Measurements from ENCODE around the gene CPOX.
"Not testable (repeated sequence)": the region's sequence is repeated elsewhere in the genome, so short reads cannot be mapped to it uniquely, and the experiment has no call there.

The CPOX gene

DNA sequence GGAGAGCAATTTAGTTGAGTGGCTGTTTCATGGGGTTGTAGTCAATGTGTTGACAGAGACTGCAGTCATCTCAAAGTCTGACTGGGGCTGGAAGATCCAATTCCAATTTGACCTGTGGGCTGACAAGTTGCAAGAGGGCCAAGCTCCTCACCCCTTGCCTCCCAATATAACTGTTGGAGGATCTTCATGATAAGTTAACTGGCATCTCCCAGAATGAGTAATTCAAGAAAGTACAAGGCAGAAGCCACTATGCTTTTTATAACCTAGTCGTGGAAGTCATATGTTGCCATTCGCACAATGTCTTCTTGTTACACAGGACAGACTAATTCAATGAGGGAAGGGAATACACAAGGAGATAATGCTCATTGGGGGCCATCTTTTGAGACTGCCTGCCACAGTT is 32.5 kb downstream of the CPOX start:
- no peak for DNase-seq

DNA sequence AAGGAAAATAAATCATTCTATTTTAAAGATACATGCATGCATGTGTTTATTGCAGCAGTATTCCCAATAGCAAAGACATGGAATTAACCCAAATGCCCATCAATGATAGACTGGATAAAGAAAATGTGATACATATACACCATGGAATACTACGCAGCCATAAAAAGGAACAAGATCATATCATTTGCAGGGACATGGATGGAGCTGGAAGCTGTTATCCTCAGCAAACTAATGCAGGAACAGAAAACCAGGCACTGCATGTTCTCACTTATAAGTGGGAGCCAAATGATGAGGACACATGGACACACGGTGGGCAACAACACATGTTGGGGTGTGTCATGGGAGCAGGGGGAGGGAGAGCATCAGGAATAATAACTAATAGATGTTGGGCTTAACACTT is 33.6 kb downstream of the CPOX start:
- not testable (repeated sequence) for DNase-seq

DNA sequence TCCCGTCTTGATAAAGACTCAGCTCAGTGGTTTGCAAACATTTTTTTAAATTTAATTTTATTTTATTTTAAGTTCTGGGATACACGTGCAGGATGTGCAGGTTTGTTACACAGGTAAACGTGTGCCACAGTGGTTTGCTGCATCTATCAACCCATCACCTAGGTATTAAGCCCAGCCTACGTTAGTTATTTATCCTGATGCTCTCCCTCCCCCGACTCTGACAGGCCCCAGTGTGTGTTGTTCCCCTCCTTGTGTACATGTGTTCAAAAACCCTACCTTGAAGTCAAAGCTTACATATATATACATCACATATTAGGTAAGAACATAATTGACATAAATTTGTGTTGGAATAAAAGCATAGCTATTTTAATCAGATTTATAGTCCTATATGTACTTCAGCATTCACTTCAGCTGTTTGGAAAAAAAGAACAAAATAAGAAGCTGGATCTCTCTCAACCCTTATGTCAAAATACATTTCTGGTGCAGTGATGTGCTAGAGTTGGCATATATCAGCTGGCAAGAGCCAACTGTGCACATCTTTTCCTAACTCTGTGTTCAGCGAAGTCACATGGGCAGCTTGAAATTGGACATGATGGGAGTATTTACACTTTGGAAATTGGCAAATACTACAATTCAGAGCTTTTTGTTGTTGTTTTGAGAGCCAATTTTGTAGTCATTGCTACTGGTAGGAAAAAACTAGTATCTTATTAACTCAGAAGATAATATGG is 35.1 kb downstream of the CPOX start:
- DNase-seq: no peak

DNA sequence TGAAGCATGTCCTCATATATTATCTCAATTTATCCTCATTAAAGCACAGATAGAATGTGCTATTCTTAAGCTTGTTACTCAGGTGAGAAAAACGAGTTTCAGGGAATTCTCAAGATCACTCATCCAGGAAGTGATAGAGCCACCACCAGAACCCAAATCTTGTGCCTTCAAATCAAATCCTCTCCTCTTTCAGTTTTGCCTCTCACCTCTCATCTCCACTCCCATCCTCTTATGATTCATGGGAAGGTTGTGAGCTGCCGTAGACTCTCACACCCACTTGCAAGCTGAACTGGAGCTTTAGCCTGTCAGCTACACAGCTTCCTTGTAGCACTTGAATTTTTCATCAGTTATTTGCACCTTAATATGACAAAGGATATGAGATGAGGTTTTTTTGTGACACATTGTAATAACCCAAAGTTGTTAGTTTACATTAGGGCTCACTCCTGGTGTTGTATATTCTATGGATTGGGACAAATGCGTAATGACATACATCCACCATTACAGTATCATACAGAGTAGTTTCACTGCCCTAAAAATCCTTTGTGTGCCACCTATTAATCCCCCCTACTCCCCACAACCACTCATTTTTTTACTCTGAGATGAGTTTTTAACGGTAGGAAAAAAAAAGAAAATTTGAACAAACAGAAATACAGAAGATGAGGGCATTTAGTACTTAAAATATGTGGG is 35.9 kb downstream of the CPOX start:
- no peak for DNase-seq

DNA sequence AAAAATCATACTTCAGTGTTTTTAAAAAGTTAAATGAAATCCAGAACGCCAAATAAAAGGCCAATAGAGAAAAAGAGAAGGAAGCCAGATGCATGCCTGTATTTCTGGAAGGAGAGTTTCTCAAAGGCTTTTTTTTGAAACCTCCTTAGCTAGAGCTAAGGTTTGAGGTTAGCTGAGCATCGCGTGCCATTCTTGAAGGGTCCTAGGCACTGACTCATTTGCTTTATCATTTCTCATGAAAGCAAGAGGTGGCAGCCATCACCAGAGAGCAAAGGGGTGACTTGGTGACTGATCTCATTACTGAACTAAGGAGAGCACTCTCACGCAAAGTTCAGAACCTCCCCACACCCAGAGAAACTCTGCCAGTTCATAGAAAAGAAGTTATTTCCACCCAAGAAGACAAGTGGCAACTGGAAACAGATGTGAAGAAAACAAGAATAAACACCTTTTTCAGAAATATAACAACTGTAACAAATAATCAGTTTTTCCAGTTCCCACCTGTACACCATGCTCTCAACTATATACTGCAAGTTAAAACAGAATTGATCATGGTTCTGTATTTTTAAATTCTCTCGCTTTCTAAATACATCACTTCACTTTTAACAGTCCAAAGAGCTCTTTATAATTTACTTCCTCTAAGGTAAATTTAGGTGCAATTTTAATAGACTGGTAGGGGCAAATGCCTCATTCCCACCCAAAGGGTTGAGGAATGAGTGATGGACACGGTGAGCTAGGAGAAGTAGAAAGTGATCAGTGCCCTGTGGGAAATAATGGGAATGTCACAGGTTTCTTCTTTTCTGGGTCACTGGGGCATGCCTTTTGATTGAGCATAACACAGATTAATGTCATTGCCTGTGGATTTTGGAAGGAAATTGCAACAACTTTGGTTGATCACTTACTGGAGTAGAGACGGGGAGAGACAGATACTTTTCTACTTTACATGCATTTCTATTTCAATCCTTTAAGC is 37.0 kb downstream of the CPOX start:
- DNase-seq: no peak

DNA sequence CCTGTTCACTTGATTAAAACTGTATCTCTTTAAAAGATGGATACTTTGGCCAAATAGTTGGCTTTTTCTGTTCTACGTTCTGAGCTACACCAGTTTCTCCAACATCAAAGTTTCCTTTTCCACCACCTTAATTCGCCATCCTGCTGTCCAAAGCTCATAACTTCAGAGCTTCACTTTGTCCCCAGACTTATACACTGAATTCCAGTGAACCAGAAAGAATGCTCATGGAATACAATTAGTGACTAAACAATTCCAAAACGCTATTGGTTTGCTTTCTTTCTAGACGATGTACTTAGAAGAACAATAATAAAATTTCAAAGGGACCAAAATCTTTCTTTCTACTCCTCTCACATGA is 38.4 kb downstream of the CPOX start:
- no peak for DNase-seq

DNA sequence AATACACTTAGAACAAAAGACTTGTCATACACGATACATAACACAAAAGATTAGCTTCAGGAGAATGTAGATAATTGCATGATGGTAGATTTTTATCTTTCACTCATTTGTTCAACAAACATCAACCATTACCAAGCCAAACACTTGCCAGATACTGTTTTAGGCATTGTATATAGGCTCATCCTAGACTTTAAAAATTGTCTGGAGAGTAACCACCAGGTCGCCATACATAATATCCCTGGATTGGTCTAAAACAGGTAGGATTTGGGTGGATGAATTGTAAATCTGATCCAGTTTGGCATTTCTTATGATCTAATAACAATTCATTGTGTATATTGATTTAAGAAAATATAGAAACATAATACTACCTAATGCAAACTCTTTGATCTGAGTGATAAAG is 38.8 kb downstream of the CPOX start:
- no peak for DNase-seq

DNA sequence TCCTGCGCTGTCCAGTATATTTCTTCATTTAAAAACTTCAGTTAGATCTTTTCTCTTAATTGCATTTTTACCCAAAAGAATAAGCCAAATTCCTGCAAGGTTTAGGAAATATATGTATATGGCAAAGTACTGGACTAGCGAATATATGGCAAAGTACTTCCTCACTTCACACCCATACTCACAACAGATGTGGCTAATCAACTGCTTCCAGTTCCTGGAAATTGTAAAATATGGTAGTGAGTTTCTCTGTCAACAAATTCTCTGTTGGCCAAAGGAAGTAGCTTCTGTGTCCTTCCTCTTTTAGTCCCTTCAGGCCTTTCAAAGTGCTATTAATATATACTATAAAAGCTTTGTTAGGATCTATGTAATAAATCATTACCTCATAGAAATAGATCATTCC is 39.7 kb downstream of the CPOX start:
- DNase-seq: no peak

DNA sequence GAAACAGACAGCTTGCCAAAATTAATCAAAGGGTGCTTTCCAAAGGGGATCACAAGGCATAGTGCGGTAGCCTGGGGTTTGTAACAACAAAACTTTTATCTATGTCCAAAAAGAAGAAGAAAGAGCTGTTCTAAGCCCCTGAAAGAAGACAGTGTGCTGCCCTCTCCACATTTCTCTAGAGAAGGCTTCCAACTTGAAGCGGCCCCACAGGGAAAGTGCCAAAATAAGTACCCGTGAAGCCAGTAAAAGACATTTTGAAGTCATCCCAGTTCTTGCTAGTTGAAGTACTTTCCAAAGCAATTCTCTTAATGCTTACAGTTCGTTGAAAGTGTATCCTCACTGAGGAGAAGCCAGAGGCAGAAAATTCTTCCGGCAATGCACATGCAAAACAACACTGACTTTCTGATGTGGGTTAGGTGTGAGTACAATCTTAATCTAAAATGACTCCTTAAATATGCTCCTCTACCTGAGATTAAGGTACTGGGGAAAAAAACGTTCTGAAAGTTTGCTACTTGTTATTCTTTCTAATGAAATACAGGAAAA is 40.3 kb downstream of the CPOX start:
- DNase-seq: no peak

DNA sequence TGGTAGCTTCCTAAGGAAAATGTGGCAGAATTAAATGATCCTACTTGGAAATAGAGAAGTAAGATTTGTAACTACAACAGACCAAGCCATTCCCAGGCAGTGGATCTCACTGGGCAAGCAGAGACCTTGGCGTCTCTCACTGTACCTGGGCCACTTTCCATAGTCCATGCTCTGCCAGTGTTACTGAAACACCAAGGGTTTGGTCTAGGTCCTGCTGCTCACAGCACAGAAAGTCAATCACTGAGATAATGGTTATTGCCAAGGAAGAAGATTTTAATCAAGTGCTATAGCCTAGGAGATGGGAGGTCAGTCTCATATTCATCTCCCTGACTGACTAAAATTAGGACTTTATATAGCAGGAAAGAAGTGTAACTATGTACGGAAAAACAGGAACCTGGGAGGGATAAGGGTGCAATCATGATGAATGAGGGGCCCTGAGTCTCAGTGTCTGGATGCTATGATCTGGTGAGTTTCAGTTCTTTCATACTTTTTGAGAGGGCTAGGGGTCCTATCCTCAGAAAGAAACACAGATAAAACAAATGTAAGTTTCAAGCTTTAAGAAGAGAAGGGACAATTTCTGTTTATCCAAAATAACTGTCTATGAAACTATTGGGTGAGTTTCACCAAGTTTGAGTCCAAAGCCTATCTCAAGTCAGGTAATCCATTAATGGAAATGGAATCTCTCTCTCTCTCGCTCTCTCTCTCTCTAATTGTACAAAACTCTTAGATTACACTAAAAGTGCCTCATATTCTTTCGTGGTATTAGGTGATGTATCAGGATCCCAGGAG is 41.0 kb downstream of the CPOX start:
- no peak for DNase-seq

DNA sequence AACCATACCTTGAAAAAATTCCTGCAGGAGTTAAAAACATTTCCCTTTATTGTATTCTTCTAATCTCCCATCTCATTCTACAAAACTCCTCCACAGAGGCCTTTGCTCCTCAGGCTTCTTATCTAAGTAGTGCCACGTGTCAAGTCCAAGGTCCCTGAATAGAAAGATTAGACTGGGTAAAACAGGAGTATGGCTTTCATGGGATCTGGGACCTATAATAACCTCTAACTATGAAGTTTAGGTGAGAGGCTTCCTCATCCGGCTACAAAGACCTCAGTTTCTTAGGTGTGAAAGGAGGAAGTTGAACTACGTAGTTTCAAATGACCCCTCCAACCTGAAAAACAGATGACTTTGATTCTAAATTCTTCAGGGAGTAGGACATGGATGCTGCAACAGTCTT is 41.7 kb downstream of the CPOX start:
- DNase-seq: no peak

DNA sequence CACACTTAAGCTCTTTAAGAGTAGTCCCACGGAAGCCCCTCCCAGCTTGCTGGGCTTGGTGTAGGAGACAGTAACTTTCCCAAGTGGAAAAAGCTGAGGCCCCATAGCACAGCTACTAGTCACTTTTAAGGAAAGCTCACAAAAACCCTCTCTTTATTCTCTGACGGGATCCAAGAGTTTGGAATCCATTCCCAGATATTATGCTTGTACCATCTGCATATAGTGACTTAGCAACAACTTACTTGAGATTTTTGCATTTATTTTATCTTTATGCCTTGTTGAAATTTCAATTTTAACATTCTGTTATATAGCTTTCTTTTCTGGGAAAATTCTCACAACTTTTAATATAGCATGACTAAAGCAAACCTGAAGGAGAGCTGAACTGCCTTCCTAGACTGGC is 42.2 kb downstream of the CPOX start:
- DNase-seq: no peak

DNA sequence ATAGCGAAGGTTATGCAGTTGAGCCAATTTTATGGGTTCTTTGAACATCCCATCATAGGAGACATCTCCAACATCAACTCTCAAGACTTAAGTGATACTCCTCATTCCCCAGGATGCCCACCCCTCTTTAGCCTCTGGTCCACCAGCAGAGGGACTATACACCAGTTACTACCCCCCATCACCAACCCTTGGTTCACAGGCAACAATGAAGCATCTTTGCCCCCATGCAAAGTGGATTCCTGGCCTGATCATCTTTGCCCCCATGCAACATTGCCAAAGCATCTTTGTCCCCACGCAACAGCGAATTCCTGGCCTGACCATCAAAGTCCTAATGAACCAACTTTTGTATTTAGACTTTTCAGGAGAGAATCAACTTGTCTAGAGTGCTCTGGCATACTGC is 42.6 kb downstream of the CPOX start:
- no peak for DNase-seq

DNA sequence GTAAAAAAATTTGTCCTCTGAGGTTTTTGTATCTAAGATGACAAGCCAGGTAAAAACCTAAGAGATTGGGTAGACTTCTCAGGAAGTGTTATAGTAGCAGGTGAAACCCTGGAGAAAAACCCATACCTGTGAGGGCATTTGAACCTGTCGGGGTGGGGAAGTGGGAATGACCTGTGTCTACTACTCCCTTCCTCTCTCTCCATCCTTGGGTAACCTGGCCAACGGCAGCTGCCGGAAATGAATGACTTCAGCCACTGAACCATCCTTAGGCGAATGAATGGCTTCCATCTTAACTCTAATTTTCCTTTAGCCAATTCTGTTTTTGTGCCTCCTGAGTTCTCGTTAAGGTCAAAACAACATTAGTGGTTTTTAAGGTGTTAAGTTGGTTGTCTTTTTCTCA is 44.9 kb downstream of the CPOX start:
- DNase-seq: no peak

DNA sequence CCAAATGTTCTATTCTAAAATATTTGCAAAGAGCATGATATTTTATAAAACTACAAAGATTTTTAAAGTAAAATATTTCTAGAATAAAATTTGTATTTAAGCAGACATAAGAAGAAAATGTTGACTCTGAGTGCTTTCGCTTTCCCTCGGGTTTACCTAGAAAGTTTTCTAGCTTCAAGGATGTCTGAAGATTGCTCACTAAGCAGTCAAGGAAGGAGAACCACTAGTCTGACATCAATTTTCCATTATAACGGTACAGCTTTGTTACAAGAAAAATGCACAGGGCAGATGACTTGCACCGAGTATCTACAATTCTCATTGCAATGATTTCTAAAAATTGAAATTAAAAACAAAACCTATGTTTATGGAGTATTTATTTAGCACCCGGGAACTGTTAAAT is 47.5 kb downstream of the CPOX start:
- DNase-seq: no peak

DNA sequence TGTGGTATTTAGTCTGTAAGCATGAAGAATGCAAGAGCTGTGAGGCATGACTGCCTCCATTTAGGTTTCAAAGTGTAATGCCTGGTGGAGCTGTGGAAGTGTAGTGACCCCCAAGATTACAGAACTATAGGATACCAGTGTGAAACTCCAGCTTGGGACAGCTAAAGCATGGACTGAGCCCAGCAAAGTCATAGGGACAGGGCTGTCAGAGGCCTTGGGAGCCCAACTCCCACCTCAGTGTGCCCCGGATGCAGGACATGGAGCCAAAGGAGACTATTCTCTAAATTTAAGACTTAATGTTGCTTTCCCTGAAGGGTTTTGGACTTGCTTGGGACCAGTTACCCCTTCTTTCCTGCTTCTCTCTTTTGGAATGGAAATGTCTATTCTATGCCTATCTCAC is 50.8 kb downstream of the CPOX start:
- no peak for DNase-seq

DNA sequence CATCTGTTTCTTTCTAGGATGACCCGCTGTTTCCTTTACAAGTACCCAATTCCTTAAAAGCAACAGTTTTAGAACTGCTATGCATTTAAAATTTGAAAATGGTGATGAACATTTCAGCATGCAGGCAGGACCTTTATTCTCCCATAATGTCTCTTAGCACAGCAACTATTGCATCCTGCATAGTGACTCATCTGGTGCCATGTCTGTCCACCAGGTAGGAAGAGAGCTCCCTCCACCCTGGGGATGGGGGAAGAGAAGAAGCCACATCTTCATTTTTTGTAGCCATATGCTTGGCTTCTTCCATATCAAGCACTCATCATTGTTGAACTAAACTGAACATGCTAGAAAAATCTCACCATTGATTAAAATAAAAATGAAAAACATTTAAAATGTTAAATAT is 51.7 kb downstream of the CPOX start:
- DNase-seq: no peak

DNA sequence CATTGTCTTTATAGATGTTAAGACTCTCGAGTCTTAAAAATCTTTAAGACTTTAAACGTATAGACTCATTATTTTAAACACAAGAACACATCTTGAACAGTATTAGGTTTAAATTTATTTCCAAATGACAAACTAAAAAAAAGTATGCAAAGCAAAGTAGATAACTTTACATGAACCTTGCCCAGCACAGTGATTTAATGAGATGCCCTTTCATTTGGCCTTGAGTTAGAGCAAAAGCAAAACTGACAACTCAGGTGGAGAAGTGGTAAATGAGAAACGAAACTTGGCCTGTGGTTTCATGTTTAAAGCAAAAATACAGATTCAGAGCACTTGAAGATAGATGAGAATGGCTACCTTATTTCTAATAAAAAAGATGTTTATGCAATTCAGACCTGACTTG is 53.1 kb downstream of the CPOX start:
- no peak for DNase-seq

DNA sequence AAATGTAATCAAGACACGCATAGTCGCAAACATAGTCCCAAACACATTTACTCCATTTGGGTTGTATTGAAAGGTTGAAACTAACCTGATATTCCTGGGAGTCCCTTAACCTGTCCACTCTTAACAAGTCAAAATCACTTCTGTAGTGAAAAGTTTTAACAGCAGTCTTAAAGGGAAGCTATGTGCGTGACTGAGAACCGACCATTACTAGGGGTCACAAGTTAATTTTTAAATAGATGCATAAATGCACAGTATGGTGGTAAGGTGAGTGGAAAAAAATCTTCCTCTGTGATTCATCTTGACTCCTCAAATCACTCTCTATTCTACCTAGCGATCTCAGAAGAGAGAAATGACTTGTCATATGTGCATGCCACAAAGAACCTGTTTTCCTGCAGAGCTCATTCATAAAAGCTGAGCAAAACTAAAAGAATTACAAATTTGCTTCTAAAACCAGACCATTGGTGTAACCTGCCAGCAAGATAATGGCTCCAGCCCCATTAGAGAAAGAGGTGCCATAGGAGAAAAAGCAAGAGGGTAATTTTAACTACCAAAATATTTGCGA is 56.9 kb downstream of the CPOX start:
- DNase-seq: no peak

DNA sequence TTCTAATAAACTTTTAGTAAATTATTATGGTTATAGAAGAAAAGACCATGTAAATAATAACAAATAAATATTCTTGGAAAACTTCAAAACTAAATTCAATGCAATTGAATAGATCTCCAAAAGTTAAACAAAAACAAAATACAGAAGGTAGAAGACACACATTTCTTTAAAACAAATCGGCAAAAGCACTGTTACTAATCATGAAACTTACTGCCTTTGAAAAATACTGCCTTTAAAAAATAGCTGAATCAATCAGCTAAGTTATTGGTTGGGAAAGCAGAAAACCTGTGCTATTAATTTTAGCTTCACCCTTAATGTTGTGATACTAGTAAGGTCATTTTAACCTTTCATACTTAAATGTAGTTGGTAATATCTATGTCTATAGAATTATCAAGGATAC is 58.7 kb downstream of the CPOX start:
- DNase-seq: no peak

DNA sequence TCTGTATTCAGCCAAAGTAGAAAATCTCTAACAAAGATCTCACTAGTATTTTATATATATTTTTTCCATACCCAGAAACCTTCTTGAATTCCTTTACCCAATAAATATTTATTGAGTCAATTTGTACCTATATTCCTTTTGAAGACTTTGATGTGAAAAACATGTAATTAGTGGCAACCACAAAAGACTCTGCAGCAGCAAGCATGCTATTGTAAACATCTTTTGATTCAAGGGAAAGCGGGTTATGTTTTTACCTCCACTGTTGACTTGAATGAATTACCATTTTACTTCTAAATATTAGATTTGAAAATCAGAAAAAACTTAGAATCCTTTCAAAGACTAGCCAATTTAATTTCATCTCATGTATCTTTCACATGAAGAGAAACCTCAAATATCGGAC is 59.2 kb downstream of the CPOX start:
- no peak for DNase-seq
